Natural killer cell (primary cell): ENCODE data around the gene TIPRL. TPM values are rescaled to one million over a fixed set of nuclear protein-coding genes. Genes with fewer than 3 reads are reported as not detected.

Experiments used
- ATAC-seq, 3 donors: fragments of 150-1000 bp in 2 of 3; fragments of 200-7000 bp in 1 of 3; cut with Tn5 transposase; 1 replicate in 1 of 3; 2 replicates in 2 of 3; pipeline ENCODE4 v1.10.0; 2021; ENCODE audit warnings: mild to moderate bottlenecking in 2 of 3, moderate library complexity in 2 of 3
- DNase-seq, 2 donors: peaks; one replicate each; pipeline versions ENCODE4 v3.0.0 to v3.0.0-alpha.2; 2013 to 2021; ENCODE audit warnings: mixed read lengths in 1 of 2
- H3K27ac ChIP-seq: one replicate; pipeline ENCODE4 v1.5.1; 2013; ENCODE audit warnings: mild to moderate bottlenecking, low read length
- H3K27me3 ChIP-seq: one replicate; pipeline ENCODE4 v1.6.1; 2013; ENCODE audit warnings: low read length; ENCODE audit not compliant: control insufficient read depth, insufficient read depth
- H3K36me3 ChIP-seq: one replicate; pipeline ENCODE4 v1.6.1; 2013; ENCODE audit warnings: low read length; ENCODE audit not compliant: control insufficient read depth, insufficient read depth
- H3K4me1 ChIP-seq: one replicate; pipeline ENCODE4 v1.6.1; 2013; ENCODE audit warnings: low read length; ENCODE audit not compliant: control insufficient read depth, insufficient read depth
- H3K4me3 ChIP-seq: one replicate; pipeline ENCODE4 v1.5.1; 2013; ENCODE audit warnings: low read length
- H3K9me3 ChIP-seq: one replicate; pipeline ENCODE4 v1.6.1; 2013; ENCODE audit warnings: low read length; ENCODE audit not compliant: control insufficient read depth, insufficient read depth
- H3K27ac Mint-ChIP-seq, 2 donors: one replicate each; pipeline ENCODE4 v1.8.0; 2022; ENCODE audit warnings: mild to moderate bottlenecking in 2 of 2, mixed read lengths in 2 of 2, moderate library complexity in 1 of 2
- H3K27me3 Mint-ChIP-seq, 2 donors: one replicate each; pipeline ENCODE4 v1.8.0; 2022; ENCODE audit warnings: low read depth in 2 of 2, mixed read lengths in 2 of 2
- H3K36me3 Mint-ChIP-seq: one replicate; pipeline ENCODE4 v1.8.0; 2022; ENCODE audit warnings: mixed read lengths
- H3K4me1 Mint-ChIP-seq, 2 donors: one replicate each; pipeline ENCODE4 v1.8.0; 2022; ENCODE audit warnings: mixed read lengths in 2 of 2
- H3K4me3 Mint-ChIP-seq: one replicate; pipeline ENCODE4 v1.8.0; 2022; ENCODE audit warnings: mild to moderate bottlenecking, moderate library complexity, mixed read lengths
- H3K9me3 Mint-ChIP-seq, 2 donors: one replicate each; pipeline ENCODE4 v1.8.0; 2022; ENCODE audit warnings: mixed read lengths in 2 of 2
- WGBS: methylation state at CpG from one replicate; pipeline ENCODE4 v1.1.7; 2013; ENCODE audit warnings: missing lambda C conversion rate; ENCODE audit not compliant: insufficient coverage; 5-methylcytosine and 5-hydroxymethylcytosine counted together
- intact Hi-C: fragments of 100-400 bp; cut with micrococcal nuclease; formaldehyde crosslinking; loops from one replicate; pipeline ENCODE4 v1.14.2; 2022
- total RNA-seq, 4 donors: library from RNA; stranded (reverse); fragments of 120-200 nt in 1 of 4; gene quantifications; one replicate each; pipeline versions ENCODE4 v1.2.3 to v1.2.4, GENCODE V29; 2013 to 2022
- TF ChIP-seq, protein P1 (sequence below): fragments of 200-600 bp; IDR thresholded peaks from one replicate; pipeline ENCODE4 v1.8.0; 2022; ENCODE audit warnings: antibody characterized with exemption

The TIPRL gene
- total RNA-seq, 3 donors from 2014 or later (not counting 1 experiment from before 2014, with no cell fraction given): 23.5 to 27.4 (median 25.6) TPM

DNA sequence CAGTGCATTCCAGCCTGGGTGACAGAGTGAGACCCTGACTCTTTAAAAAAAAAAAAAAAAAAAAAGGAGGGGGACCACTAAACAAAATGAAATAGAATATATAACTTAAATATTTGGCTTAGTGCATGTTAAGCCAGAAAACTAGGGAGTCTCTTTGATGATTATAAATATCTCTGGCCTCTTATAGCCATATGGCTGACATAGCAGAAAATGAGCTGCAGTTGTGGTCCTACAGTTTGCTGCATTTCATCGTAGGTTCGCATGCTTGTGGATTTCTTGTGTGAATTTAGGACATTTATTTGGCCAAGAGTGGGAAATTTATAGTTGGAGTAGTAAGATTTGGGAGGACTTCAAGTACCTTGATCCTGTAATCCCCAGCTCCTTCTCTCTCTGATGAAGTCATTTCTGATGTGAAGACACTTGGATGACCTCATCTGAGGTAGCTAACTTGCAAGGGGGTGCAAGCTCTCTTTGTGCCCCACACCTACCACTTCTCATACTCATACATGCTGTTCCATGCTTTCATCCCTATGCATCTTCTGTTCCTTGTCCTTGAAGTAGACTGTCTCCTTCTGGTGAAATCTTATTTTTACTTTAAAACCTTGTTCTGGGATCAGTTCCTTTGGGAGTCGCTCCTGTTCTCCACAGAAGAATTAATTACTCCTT is 6.4 kb upstream of the TIPRL start:
- H3K9me3 Mint-ChIP-seq: no peaks in the 10 kb centered on the region
- Histone ChIP-seq H3K4me1 (no peaks in the 10 kb centered on the region), H3K27ac (no peak overlapping the region), H3K4me3 (no peak overlapping the region), H3K9me3 (no peaks in the 10 kb centered on the region), H3K36me3 (no peaks in the 10 kb centered on the region), H3K27me3 (no peaks in the 10 kb centered on the region)
- TF ChIP-seq, protein P1, sequence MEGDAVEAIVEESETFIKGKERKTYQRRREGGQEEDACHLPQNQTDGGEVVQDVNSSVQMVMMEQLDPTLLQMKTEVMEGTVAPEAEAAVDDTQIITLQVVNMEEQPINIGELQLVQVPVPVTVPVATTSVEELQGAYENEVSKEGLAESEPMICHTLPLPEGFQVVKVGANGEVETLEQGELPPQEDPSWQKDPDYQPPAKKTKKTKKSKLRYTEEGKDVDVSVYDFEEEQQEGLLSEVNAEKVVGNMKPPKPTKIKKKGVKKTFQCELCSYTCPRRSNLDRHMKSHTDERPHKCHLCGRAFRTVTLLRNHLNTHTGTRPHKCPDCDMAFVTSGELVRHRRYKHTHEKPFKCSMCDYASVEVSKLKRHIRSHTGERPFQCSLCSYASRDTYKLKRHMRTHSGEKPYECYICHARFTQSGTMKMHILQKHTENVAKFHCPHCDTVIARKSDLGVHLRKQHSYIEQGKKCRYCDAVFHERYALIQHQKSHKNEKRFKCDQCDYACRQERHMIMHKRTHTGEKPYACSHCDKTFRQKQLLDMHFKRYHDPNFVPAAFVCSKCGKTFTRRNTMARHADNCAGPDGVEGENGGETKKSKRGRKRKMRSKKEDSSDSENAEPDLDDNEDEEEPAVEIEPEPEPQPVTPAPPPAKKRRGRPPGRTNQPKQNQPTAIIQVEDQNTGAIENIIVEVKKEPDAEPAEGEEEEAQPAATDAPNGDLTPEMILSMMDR: no peak
- no peak overlapping the region for H3K4me3 Mint-ChIP-seq
- H3K27ac Mint-ChIP-seq: no peak overlapping the region
- H3K36me3 Mint-ChIP-seq: no peaks in the 10 kb centered on the region
- DNase-seq: no peak
- WGBS: 94% methylated on average over 3 of the region's 3 CpGs
- H3K4me1 Mint-ChIP-seq: no peaks in the 10 kb centered on the region
- ATAC-seq: no peak
- H3K27me3 Mint-ChIP-seq: peaks cover 20 to 41% of the 10 kb centered on the region in 2 donors
- intact Hi-C loops: no loop called here

- Mint-ChIP-seq H3K27me3 (peaks cover 13 to 21% of the 10 kb centered on the region in 2 donors), H3K4me3 (no peak overlapping the region), H3K9me3 (no peaks in the 10 kb centered on the region), H3K27ac (no peak overlapping the region), H3K36me3 (no peaks in the 10 kb centered on the region), H3K4me1 (no peaks in the 10 kb centered on the region)
- H3K27me3 ChIP-seq: no peaks in the 10 kb centered on the region
- TF ChIP-seq, protein P1: no peak
- DNase-seq (no peak), ATAC-seq (no peak)
- H3K9me3 ChIP-seq: no peaks in the 10 kb centered on the region
- intact Hi-C loops: loop anchor here (2.0 kb wide), 4 partner anchors 49 to 1189 kb away; partner anchors contain the start of genes DCAF6, MPC2, NME7 and SFT2D2
- H3K4me3 ChIP-seq: peak overlapping the region; percentile 91
- peaks cover 9% of the 10 kb centered on the region for H3K4me1 ChIP-seq
- peak overlapping the region; percentile 94 for H3K27ac ChIP-seq
- H3K36me3 ChIP-seq: no peaks in the 10 kb centered on the region
- 78% methylated on average over 5 of the region's 5 CpGs for WGBS
Measured at GRCh38 chr1:168178227-168178637, 530 bp upstream of the TIPRL start.

DNA sequence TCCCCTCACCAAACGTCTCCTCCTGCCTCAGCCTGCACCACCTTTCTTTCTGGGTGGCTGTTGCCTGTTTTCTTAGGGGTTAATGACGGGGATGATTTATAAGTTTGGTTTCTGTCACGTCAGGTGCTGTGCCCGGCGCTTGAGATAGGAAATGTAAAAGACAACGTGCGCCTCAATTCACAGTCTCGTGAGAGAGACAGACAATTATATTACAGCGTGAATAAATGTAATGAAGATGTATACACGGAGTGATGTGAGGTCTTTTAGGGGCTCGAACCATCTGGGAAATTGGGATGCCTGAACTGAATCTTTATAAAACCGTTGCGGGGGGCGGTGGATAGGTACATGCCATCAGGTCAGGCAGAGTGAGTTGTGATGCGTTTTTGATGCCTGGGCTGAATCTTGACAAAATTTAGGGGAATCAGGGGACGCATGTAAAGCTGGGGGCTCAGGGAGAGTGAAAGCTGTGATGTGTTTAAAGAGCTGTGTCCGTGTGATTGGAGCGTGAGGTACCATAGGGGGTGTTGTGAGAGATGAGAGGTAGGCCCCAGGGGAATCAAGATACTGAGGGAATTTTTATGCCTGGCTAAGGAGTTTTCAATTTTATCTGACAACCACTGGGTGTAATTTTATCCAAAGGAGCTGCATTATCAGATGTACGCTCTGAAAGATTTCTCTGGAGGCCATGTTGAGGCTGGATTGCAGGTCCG is 831 bp downstream of the TIPRL start:
- ATAC-seq (peak in 1 of 3 donors; percentile 1), DNase-seq (no peak)
- Mint-ChIP-seq H3K4me1 (peaks cover 0 to 5% of the 10 kb centered on the region in 2 donors), H3K27me3 (peaks cover 7 to 9% of the 10 kb centered on the region in 2 donors), H3K36me3 (no peaks in the 10 kb centered on the region), H3K4me3 (no peak overlapping the region), H3K27ac (no peak overlapping the region), H3K9me3 (no peaks in the 10 kb centered on the region)
- Histone ChIP-seq H3K9me3 (no peaks in the 10 kb centered on the region), H3K4me1 (peaks cover 9% of the 10 kb centered on the region), H3K27ac (peak overlapping the region; percentile 94), H3K27me3 (no peaks in the 10 kb centered on the region), H3K36me3 (peaks cover 6% of the 10 kb centered on the region), H3K4me3 (peak overlapping the region; percentile 91)
- TF ChIP-seq, protein P1: no peak
- 9% methylated on average over 19 of the region's 20 CpGs for WGBS
- intact Hi-C loops: loop anchor here (2.0 kb wide), 4 partner anchors 47 to 1187 kb away; partner anchors contain the start of genes DCAF6, MPC2, NME7 and SFT2D2
